ENCODE measurements around the gene SPECC1L. TPM values are rescaled to one million over a fixed set of nuclear protein-coding genes. Genes with fewer than 3 reads are reported as not detected.

The SPECC1L gene
- total and polyA plus RNA-seq, 7 experiments from 2014 or later, result 14.6 to 69.0 (median 39.9) TPM

GRCh38 chr22:24363243-24363642, 92.6 kb downstream of the SPECC1L start:
- CTCF ChIA-PET, result no interaction called here
- peaks cover 18 to 68% (median 32%) of the 10 kb centered on the region in 5 donors for H3K36me3 Mint-ChIP-seq
- no peaks in the 10 kb centered on the region for H3K27me3 Mint-ChIP-seq

GRCh38 chr22:24366701-24367100, 96.1 kb downstream of the SPECC1L start:
- intact Hi-C loops (cut with micrococcal nuclease), result no loop called here
- H3K27ac Mint-ChIP-seq, result no peak overlapping the region
- POLR2A ChIA-PET, result no interaction called here
- Histone ChIP-seq H3K27me3 (ENCODE audit: control insufficient read depth in 2 of 2, insufficient read depth in 2 of 2, low read length in 2 of 2) (no peaks in the 10 kb centered on the region), H3K4me1 (ENCODE audit: control insufficient read depth in 2 of 2, insufficient read depth in 2 of 2, low read length in 2 of 2) (no peaks in the 10 kb centered on the region), H3K4me3 (ENCODE audit: low read length) (no peak overlapping the region), H3K9me3 (ENCODE audit: control insufficient read depth in 2 of 3, low read length in 3 of 3) (no peaks in the 10 kb centered on the region), H3K27ac (ENCODE audit: low read depth, low read length) (no peak overlapping the region), H3K36me3 (ENCODE audit: control insufficient read depth in 2 of 3, insufficient read depth in 3 of 3, low read length in 3 of 3) (peaks cover 17 to 85% (median 18%) of the 10 kb centered on the region in 3 experiments)
- H3K9me3 Mint-ChIP-seq, result no peaks in the 10 kb centered on the region
- DNase-seq (no peak), ATAC-seq (no peak)
- H3K4me3 Mint-ChIP-seq, result no peak overlapping the region
- H3K27me3 Mint-ChIP-seq, result no peaks in the 10 kb centered on the region
- H3K36me3 Mint-ChIP-seq, result peaks cover 30 to 74% (median 45%) of the 10 kb centered on the region in 5 donors
- H3K4me1 Mint-ChIP-seq, result no peaks in the 10 kb centered on the region
- CTCF ChIA-PET, result no interaction called here

More at GRCh38 chr22:24363243-24363642, 92.6 kb downstream of the SPECC1L start:
- H3K9me3 ChIP-seq (ENCODE audit: control insufficient read depth in 2 of 3, low read length in 3 of 3), result no peaks in the 10 kb centered on the region
- Mint-ChIP-seq H3K9me3 (no peaks in the 10 kb centered on the region), H3K4me1 (peaks cover 0 to 15% (median 0%) of the 10 kb centered on the region in 7 donors), H3K4me3 (no peak overlapping the region), H3K27ac (no peak overlapping the region)
- intact Hi-C loops (cut with micrococcal nuclease), result no loop called here
- H3K4me1 ChIP-seq (ENCODE audit: control insufficient read depth in 2 of 2, insufficient read depth in 2 of 2, low read length in 2 of 2), result no peaks in the 10 kb centered on the region
- H3K27me3 ChIP-seq (ENCODE audit: control insufficient read depth in 2 of 2, insufficient read depth in 2 of 2, low read length in 2 of 2), result no peaks in the 10 kb centered on the region
- no peak for ATAC-seq
- H3K27ac ChIP-seq (ENCODE audit: low read depth, low read length), result no peak overlapping the region
- H3K36me3 ChIP-seq (ENCODE audit: control insufficient read depth in 2 of 3, insufficient read depth in 3 of 3, low read length in 3 of 3), result peaks cover 3 to 67% (median 13%) of the 10 kb centered on the region in 3 experiments
- POLR2A ChIA-PET, result no interaction called here
- H3K4me3 ChIP-seq (ENCODE audit: low read length), result no peak overlapping the region
- no peak for DNase-seq

- no peaks in the 10 kb centered on the region for H3K4me1 Mint-ChIP-seq
- H3K4me3 Mint-ChIP-seq, result no peak overlapping the region
These were observed 97.2 kb downstream of the SPECC1L start for GRCh38 chr22:24367841-24368240.

GRCh38 chr22:24370401-24370800, 99.8 kb downstream of the SPECC1L start:
- intact Hi-C loops (cut with micrococcal nuclease), result loop anchor here in 1 of 2 donors (10.0 kb wide), 1 partner anchor 64 kb away; no protein-coding TSS in a partner anchor
- Mint-ChIP-seq H3K27ac (peak overlapping the region in 1 of 9 donors; percentile 23), H3K36me3 (peaks cover 28 to 73% (median 60%) of the 10 kb centered on the region in 5 donors), H3K27me3 (no peaks in the 10 kb centered on the region), H3K9me3 (peaks cover 0 to 6% (median 0%) of the 10 kb centered on the region in 11 donors), H3K4me1 (peaks cover 0 to 4% (median 0%) of the 10 kb centered on the region in 7 donors), H3K4me3 (no peak overlapping the region)
- no peaks in the 10 kb centered on the region for H3K9me3 ChIP-seq (ENCODE audit: control insufficient read depth in 2 of 3, low read length in 3 of 3)
- peaks cover 12 to 63% (median 18%) of the 10 kb centered on the region in 3 experiments for H3K36me3 ChIP-seq (ENCODE audit: control insufficient read depth in 2 of 3, insufficient read depth in 3 of 3, low read length in 3 of 3)
- no peak overlapping the region for H3K4me3 ChIP-seq (ENCODE audit: low read length)
- CTCF ChIA-PET, result no interaction called here
- H3K4me1 ChIP-seq (ENCODE audit: control insufficient read depth in 2 of 2, insufficient read depth in 2 of 2, low read length in 2 of 2), result no peaks in the 10 kb centered on the region
- ATAC-seq (no peak), DNase-seq (no peak)
- no peak overlapping the region for H3K27ac ChIP-seq (ENCODE audit: low read depth, low read length)
- POLR2A ChIA-PET, result no interaction called here
- no peaks in the 10 kb centered on the region for H3K27me3 ChIP-seq (ENCODE audit: control insufficient read depth in 2 of 2, insufficient read depth in 2 of 2, low read length in 2 of 2)

More at GRCh38 chr22:24367841-24368240, 97.2 kb downstream of the SPECC1L start:
- no peaks in the 10 kb centered on the region for H3K27me3 Mint-ChIP-seq
- H3K36me3 Mint-ChIP-seq, result peaks cover 30 to 74% (median 51%) of the 10 kb centered on the region in 5 donors
- Histone ChIP-seq H3K4me3 (ENCODE audit: low read length) (no peak overlapping the region), H3K27ac (ENCODE audit: low read depth, low read length) (no peak overlapping the region), H3K27me3 (ENCODE audit: control insufficient read depth in 2 of 2, insufficient read depth in 2 of 2, low read length in 2 of 2) (no peaks in the 10 kb centered on the region), H3K9me3 (ENCODE audit: control insufficient read depth in 2 of 3, low read length in 3 of 3) (no peaks in the 10 kb centered on the region), H3K36me3 (ENCODE audit: control insufficient read depth in 2 of 3, insufficient read depth in 3 of 3, low read length in 3 of 3) (peaks cover 16 to 77% (median 19%) of the 10 kb centered on the region in 3 experiments), H3K4me1 (ENCODE audit: control insufficient read depth in 2 of 2, insufficient read depth in 2 of 2, low read length in 2 of 2) (no peaks in the 10 kb centered on the region)
- ChIA-PET POLR2A (no interaction called here), CTCF (no interaction called here)
- DNase-seq (no peak), ATAC-seq (no peak)
- peaks cover 0 to 4% (median 0%) of the 10 kb centered on the region in 11 donors for H3K9me3 Mint-ChIP-seq
- H3K27ac Mint-ChIP-seq, result no peak overlapping the region
- intact Hi-C loops (cut with micrococcal nuclease), result no loop called here

- ATAC-seq (no peak), DNase-seq (no peak)
- peaks cover 4 to 14% of the 10 kb centered on the region in 2 donors for H3K4me1 ChIP-seq (ENCODE audit: control insufficient read depth in 2 of 2, insufficient read depth in 2 of 2, low read length in 2 of 2)
- H3K36me3 ChIP-seq (ENCODE audit: control insufficient read depth in 2 of 3, insufficient read depth in 3 of 3, low read length in 3 of 3), result peaks cover 3 to 16% (median 3%) of the 10 kb centered on the region in 3 experiments
- Mint-ChIP-seq H3K4me1 (peaks cover 14 to 43% (median 38%) of the 10 kb centered on the region in 7 donors), H3K9me3 (peaks cover 0 to 6% (median 0%) of the 10 kb centered on the region in 11 donors), H3K27ac (peak overlapping the region in 3 of 9 donors; percentile 17 to 72 (median 28)), H3K27me3 (no peaks in the 10 kb centered on the region), H3K4me3 (no peak overlapping the region), H3K36me3 (peaks cover 3 to 55% (median 47%) of the 10 kb centered on the region in 5 donors)
- no peaks in the 10 kb centered on the region for H3K9me3 ChIP-seq (ENCODE audit: control insufficient read depth in 2 of 3, low read length in 3 of 3)
- H3K4me3 ChIP-seq (ENCODE audit: low read length), result no peak overlapping the region
- ChIA-PET CTCF (no interaction called here), POLR2A (no interaction called here)
- no peak overlapping the region for H3K27ac ChIP-seq (ENCODE audit: low read depth, low read length)
- H3K27me3 ChIP-seq (ENCODE audit: control insufficient read depth in 2 of 2, insufficient read depth in 2 of 2, low read length in 2 of 2), result no peaks in the 10 kb centered on the region
- intact Hi-C loops (cut with micrococcal nuclease), result loop anchor here in 1 of 2 donors (10.0 kb wide), 1 partner anchor 59 kb away; no protein-coding TSS in a partner anchor
These were observed 105.4 kb downstream of the SPECC1L start for GRCh38 chr22:24376002-24376401.

- POLR2A ChIA-PET, result no interaction called here
- Mint-ChIP-seq H3K27me3 (no peaks in the 10 kb centered on the region), H3K9me3 (peaks cover 0 to 6% (median 0%) of the 10 kb centered on the region in 11 donors), H3K36me3 (peaks cover 0 to 51% (median 41%) of the 10 kb centered on the region in 5 donors), H3K4me1 (peaks cover 14 to 43% (median 38%) of the 10 kb centered on the region in 7 donors), H3K27ac (peak overlapping the region in 4 of 9 donors; percentile 12 to 72 (median 22)), H3K4me3 (no peak overlapping the region)
- intact Hi-C loops (cut with micrococcal nuclease), result loop anchor here in 1 of 2 donors (10.0 kb wide), 1 partner anchor 58 kb away; no protein-coding TSS in a partner anchor
- no peaks in the 10 kb centered on the region for H3K27me3 ChIP-seq (ENCODE audit: control insufficient read depth in 2 of 2, insufficient read depth in 2 of 2, low read length in 2 of 2)
- DNase-seq (no peak), ATAC-seq (no peak)
- peaks cover 4 to 14% of the 10 kb centered on the region in 2 donors for H3K4me1 ChIP-seq (ENCODE audit: control insufficient read depth in 2 of 2, insufficient read depth in 2 of 2, low read length in 2 of 2)
- H3K9me3 ChIP-seq (ENCODE audit: control insufficient read depth in 2 of 3, low read length in 3 of 3), result no peaks in the 10 kb centered on the region
- peaks cover 0 to 10% (median 2%) of the 10 kb centered on the region in 3 experiments for H3K36me3 ChIP-seq (ENCODE audit: control insufficient read depth in 2 of 3, insufficient read depth in 3 of 3, low read length in 3 of 3)
- H3K4me3 ChIP-seq (ENCODE audit: low read length), result no peak overlapping the region
- CTCF ChIA-PET, result no interaction called here
- no peak overlapping the region for H3K27ac ChIP-seq (ENCODE audit: low read depth, low read length)
These were observed 106.0 kb downstream of the SPECC1L start for GRCh38 chr22:24376586-24376985.

- Mint-ChIP-seq H3K27ac (peak overlapping the region in 6 of 9 donors; percentile 15 to 88 (median 45)), H3K4me1 (peaks cover 14 to 43% (median 38%) of the 10 kb centered on the region in 7 donors), H3K9me3 (peaks cover 0 to 5% (median 0%) of the 10 kb centered on the region in 11 donors), H3K36me3 (peaks cover 0 to 34% (median 30%) of the 10 kb centered on the region in 5 donors), H3K4me3 (peak overlapping the region; percentile 13 to 59 (median 42)), H3K27me3 (no peaks in the 10 kb centered on the region)
- peak in 6 of 9 donors; percentile 1 to 55 (median 30) for DNase-seq
- CTCF ChIA-PET, result no interaction called here
- Histone ChIP-seq H3K4me3 (ENCODE audit: low read length) (no peak overlapping the region), H3K4me1 (ENCODE audit: control insufficient read depth in 2 of 2, insufficient read depth in 2 of 2, low read length in 2 of 2) (peaks cover 4 to 14% of the 10 kb centered on the region in 2 donors), H3K36me3 (ENCODE audit: control insufficient read depth in 2 of 3, insufficient read depth in 3 of 3, low read length in 3 of 3) (peaks cover 0 to 5% (median 0%) of the 10 kb centered on the region in 3 experiments), H3K9me3 (ENCODE audit: control insufficient read depth in 2 of 3, low read length in 3 of 3) (no peaks in the 10 kb centered on the region), H3K27me3 (ENCODE audit: control insufficient read depth in 2 of 2, insufficient read depth in 2 of 2, low read length in 2 of 2) (no peaks in the 10 kb centered on the region), H3K27ac (ENCODE audit: low read depth, low read length) (no peak overlapping the region)
- intact Hi-C loops (cut with micrococcal nuclease), result loop anchor here in 1 of 2 donors (10.0 kb wide), 1 partner anchor 55 kb away; no protein-coding TSS in a partner anchor
- POLR2A ChIA-PET, result no interaction called here
- ATAC-seq, result peak; percentile 49
These were observed 108.9 kb downstream of the SPECC1L start for GRCh38 chr22:24379536-24379935.

Measured in naive thymus-derived CD4-positive, alpha-beta T cell (primary cell).